IPS-NIHi7 (cell line): ENCODE results near the gene TRIM39.
"Not testable (repeated sequence)": the region's sequence is repeated elsewhere in the genome, so short reads cannot be mapped to it uniquely, and the experiment has no call there.

Experiments used
- DNase-seq: peaks from one replicate; pipeline ENCODE4 v3.0.0; 2012; ENCODE audit warnings: mixed read lengths; ENCODE audit errors: extremely low spot score

Gene TRIM39

DNA sequence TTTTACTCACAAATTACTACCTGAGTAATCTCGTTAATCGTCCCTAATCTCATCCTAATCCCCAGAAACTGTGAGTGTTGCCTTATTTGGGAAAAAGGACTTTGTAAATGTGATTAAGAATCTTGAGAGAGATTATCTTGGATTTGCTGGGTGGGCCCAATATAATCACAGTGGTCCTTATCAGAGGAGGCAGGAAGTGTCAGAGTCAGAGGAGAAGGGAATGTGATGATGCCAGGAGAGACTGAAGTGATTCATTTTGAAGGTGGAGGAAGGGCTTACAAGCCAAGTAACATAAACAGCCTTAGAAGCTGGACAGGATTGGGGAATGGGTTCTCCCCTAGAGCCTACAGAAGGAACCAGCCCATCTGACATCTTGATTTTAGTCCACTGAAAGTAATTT, 34.9 kb downstream of the TRIM39 start:
- no peak for DNase-seq

DNA sequence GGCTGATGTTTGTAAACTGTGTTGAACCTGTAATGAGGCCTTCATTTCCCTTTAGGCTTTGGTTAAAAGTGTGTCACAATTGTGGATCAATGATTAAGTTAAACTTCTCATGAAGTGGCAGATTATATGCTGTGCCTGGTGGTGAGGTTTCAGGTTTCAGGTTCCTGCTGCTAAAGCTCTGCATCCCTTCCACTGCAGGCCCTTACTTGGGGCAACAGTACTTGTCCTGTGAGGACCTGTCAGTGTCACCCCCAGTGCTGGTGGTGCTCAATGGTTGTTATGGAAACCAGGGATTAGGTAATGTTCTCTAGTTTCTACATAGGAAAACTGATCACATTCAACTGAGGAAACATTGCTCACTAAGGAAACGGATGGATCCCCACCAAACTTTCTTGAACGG, 36.7 kb downstream of the TRIM39 start:
- no peak for DNase-seq

DNA sequence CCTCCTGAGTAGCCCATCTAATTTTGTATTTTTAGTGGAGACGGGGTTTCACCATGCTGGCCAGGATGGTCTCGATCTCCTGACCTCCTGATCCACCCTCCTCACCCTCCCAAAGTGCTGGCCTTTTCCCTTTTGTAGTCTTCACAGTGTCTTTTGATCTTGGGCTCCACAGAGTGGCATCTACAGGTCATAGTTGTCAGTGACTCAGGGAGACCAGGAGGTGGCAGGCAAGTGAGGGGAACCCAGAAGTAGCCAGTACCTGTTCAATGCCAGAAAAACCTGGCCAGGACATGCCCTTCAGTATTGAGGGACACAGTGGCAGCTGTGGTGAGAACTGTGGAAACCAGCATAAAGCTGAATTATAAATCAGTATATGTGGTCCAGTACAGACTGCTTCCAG, 37.9 kb downstream of the TRIM39 start:
- DNase-seq, result peak; percentile 52

DNA sequence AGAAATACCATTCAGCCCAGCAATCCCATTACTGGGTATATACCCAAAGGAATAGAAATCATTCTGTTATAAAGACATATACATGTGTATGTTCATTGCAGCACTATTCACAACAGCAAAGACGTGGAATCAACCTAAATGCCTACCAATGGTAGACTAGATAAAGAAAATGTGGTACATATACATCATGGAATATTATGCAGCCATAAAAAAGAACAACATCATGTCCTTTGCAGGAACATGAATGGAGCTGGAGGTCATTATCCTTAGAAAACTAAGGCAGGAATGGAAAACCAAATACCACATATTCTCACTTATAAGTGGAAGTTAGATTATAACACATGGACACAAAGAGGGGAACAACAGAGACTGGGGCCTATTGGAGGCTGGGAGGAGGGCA, 42.6 kb downstream of the TRIM39 start:
- not testable (repeated sequence) for DNase-seq

DNA sequence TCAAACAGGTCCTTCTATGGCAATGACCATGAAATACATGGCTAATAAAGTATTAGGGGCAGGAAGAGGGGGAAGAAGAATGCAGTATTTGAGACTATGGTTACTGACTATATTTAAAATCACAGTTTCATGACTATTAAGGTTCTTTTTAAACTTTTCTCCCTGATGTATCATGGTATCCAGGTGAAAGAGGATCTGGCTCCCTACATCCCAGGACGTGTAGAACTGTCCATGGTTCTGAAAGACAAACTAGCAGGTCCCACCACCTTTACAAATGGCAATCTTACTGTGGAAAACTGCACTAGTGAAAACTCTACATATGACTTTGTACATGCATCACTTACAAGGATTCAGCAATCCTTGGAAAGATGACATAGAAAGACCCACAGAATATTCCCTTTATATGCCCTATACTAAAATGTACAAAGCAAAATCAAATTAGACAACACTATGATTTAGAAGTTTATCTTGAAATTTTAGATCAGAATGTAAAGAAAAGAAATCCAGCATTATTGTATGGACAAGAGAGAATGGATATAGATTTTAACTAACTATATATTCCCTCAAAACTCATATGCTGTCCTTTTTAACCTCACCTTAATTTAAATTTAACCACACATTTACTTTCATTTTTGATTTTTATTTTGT, 51.7 kb downstream of the TRIM39 start:
- DNase-seq, result peak; percentile 69

DNA sequence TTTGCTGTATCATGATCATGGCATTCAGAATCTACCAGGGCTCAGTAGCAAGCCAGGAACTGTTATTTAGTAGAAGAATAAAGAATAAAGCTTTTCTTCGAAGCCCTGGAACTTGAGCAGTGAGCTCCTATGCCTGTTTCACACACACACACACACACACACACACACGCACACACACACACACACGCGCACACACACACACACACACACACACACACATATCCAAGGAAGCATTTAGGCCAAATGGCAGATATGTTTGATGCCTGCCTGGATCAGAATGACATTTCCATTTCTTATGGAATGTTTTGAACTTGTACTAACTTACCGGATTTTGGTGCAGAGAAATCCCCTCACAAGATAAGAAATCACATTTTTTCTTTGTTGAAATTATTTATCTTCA, 53.7 kb downstream of the TRIM39 start:
- no peak for DNase-seq

DNA sequence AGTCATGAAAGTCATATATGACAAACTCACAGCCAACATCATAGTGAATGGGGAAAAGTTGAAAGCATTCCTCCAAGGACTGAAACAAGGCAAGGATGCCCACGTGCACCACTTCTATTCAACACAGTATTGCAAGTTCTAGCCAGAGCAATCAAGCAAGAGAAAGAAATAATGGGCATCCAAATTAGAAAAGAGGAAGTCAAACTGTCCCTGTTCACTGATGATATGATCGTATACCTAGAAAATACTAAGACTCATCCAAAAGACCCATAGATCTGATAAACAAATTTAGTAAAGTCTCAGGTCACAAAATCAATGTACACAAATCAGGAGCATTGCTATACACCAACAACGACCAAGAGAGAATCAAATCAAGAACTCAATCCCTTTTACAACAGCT, 59.4 kb downstream of the TRIM39 start:
- no peak for DNase-seq

DNA sequence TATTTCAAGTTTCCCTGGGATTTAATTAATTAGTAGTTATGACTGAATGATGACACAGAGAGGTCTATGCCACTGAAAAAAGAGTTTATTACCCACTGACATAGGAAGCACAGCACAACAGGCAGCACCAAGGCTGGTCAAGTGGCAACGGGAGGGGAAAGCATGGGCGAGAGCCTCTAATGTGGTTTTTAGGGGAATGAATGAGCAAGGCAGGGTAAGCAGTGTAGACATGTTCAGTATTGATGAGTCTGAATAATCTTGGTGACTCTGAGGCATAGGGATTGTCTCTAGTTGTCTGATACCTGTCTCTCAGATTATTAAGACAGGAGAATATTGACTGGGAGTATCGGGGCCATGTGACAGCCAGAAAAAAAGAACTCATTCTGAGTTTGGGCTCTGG, 64.5 kb downstream of the TRIM39 start:
- no peak for DNase-seq
